Mesothelial cell of epicardium (in vitro differentiated cells): ENCODE results near the gene STAT5A. TPM values are rescaled to one million over a fixed set of nuclear protein-coding genes. Genes with fewer than 3 reads are reported as not detected.

Experiments used
- DNase-seq, 2 experiments: peaks; one replicate each; pipeline ENCODE4 v3.0.0; 2021; ENCODE audit warnings: low spot score in 2 of 2; ENCODE audit not compliant: unreplicated experiment in 2 of 2
- H3K27ac Mint-ChIP-seq: 2 replicates; pipeline ENCODE4 v1.8.0; 2021; ENCODE audit warnings: mixed read lengths
- H3K27me3 Mint-ChIP-seq: 2 replicates; pipeline ENCODE4 v1.8.0; 2021; ENCODE audit warnings: low read depth, mixed read lengths
- H3K36me3 Mint-ChIP-seq: 2 replicates; pipeline ENCODE4 v1.8.0; 2021; ENCODE audit warnings: mixed read lengths
- H3K4me1 Mint-ChIP-seq: 2 replicates; pipeline ENCODE4 v1.8.0; 2021; ENCODE audit warnings: mixed read lengths
- H3K4me3 Mint-ChIP-seq: 2 replicates; pipeline ENCODE4 v1.8.0; 2021; ENCODE audit warnings: mild to moderate bottlenecking, moderate library complexity, mixed read lengths
- H3K9me3 Mint-ChIP-seq: 2 replicates; pipeline ENCODE4 v1.8.0; 2021; ENCODE audit warnings: mixed read lengths
- total RNA-seq: library from RNA; stranded (reverse); gene quantifications from 3 replicates; pipeline ENCODE4 v1.2.1, GENCODE V29; 2021
- TF ChIP-seq, protein P1 (sequence below): fragments of 200-600 bp; sonication (generic); IDR thresholded peaks from one replicate; pipeline ENCODE4 v1.5.0; 2021; ENCODE audit warnings: antibody characterized with exemption; ENCODE audit not compliant: unreplicated experiment

Gene STAT5A
- total RNA-seq, 1 donor from 2014 or later = 11.7 TPM

GRCh38 chr17:42311240-42312034, 23.1 kb downstream of the STAT5A start:
- Mint-ChIP-seq H3K27ac (peak overlapping the region; percentile 97), H3K27me3 (no peaks in the 10 kb centered on the region), H3K9me3 (no peaks in the 10 kb centered on the region), H3K4me3 (peak overlapping the region; percentile 62), H3K36me3 (peaks cover 13% of the 10 kb centered on the region), H3K4me1 (peaks cover 31% of the 10 kb centered on the region)
- TF ChIP-seq, protein P1, sequence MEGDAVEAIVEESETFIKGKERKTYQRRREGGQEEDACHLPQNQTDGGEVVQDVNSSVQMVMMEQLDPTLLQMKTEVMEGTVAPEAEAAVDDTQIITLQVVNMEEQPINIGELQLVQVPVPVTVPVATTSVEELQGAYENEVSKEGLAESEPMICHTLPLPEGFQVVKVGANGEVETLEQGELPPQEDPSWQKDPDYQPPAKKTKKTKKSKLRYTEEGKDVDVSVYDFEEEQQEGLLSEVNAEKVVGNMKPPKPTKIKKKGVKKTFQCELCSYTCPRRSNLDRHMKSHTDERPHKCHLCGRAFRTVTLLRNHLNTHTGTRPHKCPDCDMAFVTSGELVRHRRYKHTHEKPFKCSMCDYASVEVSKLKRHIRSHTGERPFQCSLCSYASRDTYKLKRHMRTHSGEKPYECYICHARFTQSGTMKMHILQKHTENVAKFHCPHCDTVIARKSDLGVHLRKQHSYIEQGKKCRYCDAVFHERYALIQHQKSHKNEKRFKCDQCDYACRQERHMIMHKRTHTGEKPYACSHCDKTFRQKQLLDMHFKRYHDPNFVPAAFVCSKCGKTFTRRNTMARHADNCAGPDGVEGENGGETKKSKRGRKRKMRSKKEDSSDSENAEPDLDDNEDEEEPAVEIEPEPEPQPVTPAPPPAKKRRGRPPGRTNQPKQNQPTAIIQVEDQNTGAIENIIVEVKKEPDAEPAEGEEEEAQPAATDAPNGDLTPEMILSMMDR = no peak
- peak; percentile 47 to 71 for DNase-seq

DNA sequence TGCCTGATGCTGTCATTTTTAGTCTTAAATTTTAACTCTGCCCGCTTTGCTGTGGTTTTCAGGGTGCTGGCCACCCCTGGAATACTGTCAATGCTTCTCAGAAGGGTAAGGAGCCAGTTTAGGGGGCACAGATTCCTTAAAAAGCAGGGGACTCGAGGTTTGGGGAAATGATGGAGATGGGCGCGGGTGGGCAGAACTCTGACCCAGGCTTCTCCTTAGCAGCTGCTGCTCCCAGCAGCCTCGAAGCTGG, 23.7 kb downstream of the STAT5A start:
- peaks cover 31% of the 10 kb centered on the region for H3K4me1 Mint-ChIP-seq
- no peaks in the 10 kb centered on the region for H3K9me3 Mint-ChIP-seq
- H3K27ac Mint-ChIP-seq = peak overlapping the region; percentile 97
- H3K4me3 Mint-ChIP-seq = peak overlapping the region; percentile 62
- no peaks in the 10 kb centered on the region for H3K27me3 Mint-ChIP-seq
- peaks cover 16% of the 10 kb centered on the region for H3K36me3 Mint-ChIP-seq
- DNase-seq = no peak
- TF ChIP-seq, protein P1 = no peak

DNA sequence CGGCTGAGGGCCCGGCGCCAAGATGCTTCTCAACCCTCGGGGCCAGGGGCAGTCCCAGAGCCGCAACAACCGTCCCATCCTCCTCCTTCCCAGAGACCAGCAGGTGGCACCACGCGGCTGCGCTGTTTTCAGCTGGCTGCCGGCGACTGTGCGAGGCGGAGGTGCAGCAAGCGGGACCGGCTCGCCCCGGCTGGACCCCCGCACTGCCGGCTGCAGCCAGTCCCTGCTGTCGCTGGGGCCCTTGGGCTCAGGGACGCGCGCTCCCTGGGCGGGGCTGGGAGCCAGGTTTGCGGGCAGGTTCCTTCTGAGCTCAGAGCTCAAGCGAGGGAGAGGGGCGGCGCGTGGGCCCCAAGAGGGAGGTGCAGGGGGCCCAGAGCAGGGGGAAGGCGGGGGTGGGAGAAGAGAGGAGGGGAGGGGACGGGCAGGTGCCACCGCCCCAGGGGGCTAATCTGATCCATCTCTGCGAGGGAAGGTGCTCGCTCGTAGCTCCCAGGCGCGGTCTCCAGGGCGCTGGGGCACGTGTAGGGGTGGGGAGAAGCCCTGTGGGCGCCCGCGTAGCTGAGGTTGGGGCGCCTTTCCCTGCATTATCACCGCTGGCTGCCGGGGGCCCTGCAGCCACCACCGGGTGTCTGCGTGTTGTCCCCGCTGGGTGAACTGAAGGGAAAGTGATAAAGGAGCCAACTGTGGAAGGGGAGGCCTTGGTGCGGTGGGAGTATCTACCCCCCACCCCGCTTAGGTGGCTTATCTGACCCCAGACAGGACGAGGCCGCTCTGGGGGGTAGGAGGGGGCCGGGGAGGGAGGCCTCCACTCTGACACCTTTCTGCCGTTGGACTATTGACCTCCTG, 24.2 kb downstream of the STAT5A start:
- H3K4me3 Mint-ChIP-seq = peak overlapping the region; percentile 62
- H3K36me3 Mint-ChIP-seq = peaks cover 16% of the 10 kb centered on the region
- peak; percentile 65 to 84 for DNase-seq
- no peaks in the 10 kb centered on the region for H3K27me3 Mint-ChIP-seq
- peaks cover 31% of the 10 kb centered on the region for H3K4me1 Mint-ChIP-seq
- TF ChIP-seq, protein P1 = peak; percentile 26
- H3K9me3 Mint-ChIP-seq = no peaks in the 10 kb centered on the region
- H3K27ac Mint-ChIP-seq = peak overlapping the region; percentile 97

- Mint-ChIP-seq H3K9me3 (no peaks in the 10 kb centered on the region), H3K4me3 (no peak overlapping the region), H3K27me3 (no peaks in the 10 kb centered on the region), H3K27ac (peak overlapping the region; percentile 21), H3K4me1 (peaks cover 31% of the 10 kb centered on the region), H3K36me3 (peaks cover 17% of the 10 kb centered on the region)
- TF ChIP-seq, protein P1 = no peak
- DNase-seq = no peak
These were observed 25.1 kb downstream of the STAT5A start for GRCh38 chr17:42313389-42313772.

GRCh38 chr17:42313773-42314566, 25.7 kb downstream of the STAT5A start:
- no peak for DNase-seq
- Mint-ChIP-seq H3K36me3 (peaks cover 19% of the 10 kb centered on the region), H3K9me3 (no peaks in the 10 kb centered on the region), H3K27ac (peak overlapping the region; percentile 21), H3K27me3 (no peaks in the 10 kb centered on the region), H3K4me1 (peaks cover 31% of the 10 kb centered on the region), H3K4me3 (no peak overlapping the region)
- TF ChIP-seq, protein P1 = no peak
